ENCODE data around the gene SGCD. TPM values are rescaled to one million over a fixed set of nuclear protein-coding genes. Genes with fewer than 3 reads are reported as not detected.

The SGCD gene
- total and polyA plus RNA-seq, 2 of the 4 experiments (the other 2 are of a cell fraction): 5.8 to 10.6 TPM

DNA sequence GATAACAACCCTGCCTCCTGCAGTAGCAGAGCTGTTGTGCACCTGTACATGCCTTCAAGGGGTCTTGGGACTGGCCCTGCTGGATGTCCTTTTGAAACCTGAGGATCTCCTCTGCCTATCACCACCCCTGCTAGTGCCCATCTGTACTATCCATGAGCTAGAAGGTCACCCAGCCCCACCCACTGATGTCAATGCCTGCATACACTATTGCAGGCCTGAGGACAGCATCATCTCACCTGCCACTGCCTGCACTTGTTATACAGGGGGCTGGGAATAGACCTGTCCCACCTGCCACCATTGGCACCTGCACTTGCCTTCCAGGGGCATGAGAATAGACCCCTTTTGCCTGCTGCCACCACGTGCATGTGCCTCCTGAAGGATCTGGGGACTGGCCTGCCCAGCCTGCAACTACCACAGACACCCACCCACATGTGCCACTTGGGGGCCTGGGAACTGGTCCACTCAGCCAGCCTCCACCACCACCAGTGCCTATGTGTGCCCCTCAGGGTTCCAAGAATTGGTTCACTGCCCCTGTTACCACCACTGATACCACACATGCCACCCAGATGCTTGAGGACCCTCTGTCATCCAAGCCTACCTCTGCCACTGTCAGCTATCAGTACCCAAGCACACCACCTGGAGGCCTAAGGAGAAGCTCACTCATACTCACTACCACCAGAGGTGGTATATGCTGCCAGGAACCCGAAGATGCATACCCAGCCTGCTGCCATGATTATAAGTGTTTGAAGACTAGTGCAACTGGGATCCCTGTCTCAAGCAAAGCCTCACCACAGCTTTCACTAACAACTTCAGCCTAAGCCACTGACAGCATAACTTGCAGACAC, 159.7 kb downstream of the SGCD start:
- Histone ChIP-seq H3K36me3 (ENCODE audit: control insufficient read depth, insufficient read depth, low read length) (peaks cover 4% of the 10 kb centered on the region; the same call in 1 of the 2 replicates), H3K27ac (ENCODE audit: insufficient read depth, low read length) (no peak overlapping the region), H2AK5ac (ENCODE audit: low read depth, low read length) (no peak overlapping the region), H3K27me3 (ENCODE audit: control insufficient read depth, insufficient read depth, low read length) (no peaks in the 10 kb centered on the region), H2BK120ac (ENCODE audit: low read depth, low read length) (no peak overlapping the region), H4K5ac (ENCODE audit: low read depth, low read length) (no peak overlapping the region), H3K23ac (ENCODE audit: low read depth, low read length) (no peak overlapping the region), H3K4ac (ENCODE audit: low read depth, low read length) (no peak overlapping the region), H3K9me1 (ENCODE audit: insufficient read depth, low read length) (peaks cover 8% of the 10 kb centered on the region; the same call in 1 of the 2 replicates), H3K4me3 (ENCODE audit: insufficient read depth, low read depth, low read length) (no peak overlapping the region), H2AFZ (replicated peaks; ENCODE audit: low read length, poor library complexity) (no peak overlapping the region), H4K8ac (ENCODE audit: low read depth in 2 of 2, low read length in 2 of 2) (no peak overlapping the region), H3K9ac (ENCODE audit: low read depth, low read length) (no peak overlapping the region), H3K18ac (ENCODE audit: low read depth, low read length) (no peak overlapping the region), H3K4me2 (ENCODE audit: low read depth, low read length) (no peak overlapping the region), H3K14ac (replicated peaks; ENCODE audit: low read depth, low read length) (no peak overlapping the region), H4K91ac (ENCODE audit: insufficient read depth, low read depth, low read length) (no peak overlapping the region), H3K4me1 (ENCODE audit: control insufficient read depth, insufficient read depth, low read length) (peaks cover 4% of the 10 kb centered on the region; the same call in 1 of the 2 replicates), H3K9me3 (ENCODE audit: control insufficient read depth, insufficient read depth, low read length) (peaks cover 2% of the 10 kb centered on the region; the same call in 1 of the 2 replicates), H2BK20ac (ENCODE audit: low read depth, low read length) (no peak overlapping the region), H3K56ac (ENCODE audit: extremely low read depth, insufficient read depth, low read length) (no peak overlapping the region), H4K20me1 (ENCODE audit: insufficient read depth, low read length) (no peaks in the 10 kb centered on the region), H2BK5ac (ENCODE audit: low read depth, low read length, poor library complexity, severe bottlenecking) (no peak overlapping the region), H3K79me1 (ENCODE audit: low read depth in 1 of 2, low read length in 2 of 2) (0 out of 4 replicates have a peak, but pooled peaks cover 0 to 3% of the 10 kb centered on the region in 2 experiments), H2AK9ac (replicated peaks; ENCODE audit: low read depth, low read length, poor library complexity) (no peak overlapping the region), H2BK15ac (ENCODE audit: low read depth, low read length) (no peak overlapping the region)
- POLR2A ChIA-PET (ENCODE audit: unreplicated experiment): no interaction called here
- TF ChIP-seq BHLHE40 (IDR thresholded peaks at IDR 0.05; ENCODE audit: low read depth, low read length) (no peak), SMC3 (IDR thresholded peaks at IDR 0.05; ENCODE audit: low read depth, low read length) (no peak), RAD21 (IDR thresholded peaks at IDR 0.05; ENCODE audit: low read length) (no peak), RCOR1 (IDR thresholded peaks at IDR 0.05; ENCODE audit: insufficient replicate concordance, low read length) (no peak)
- ATAC-seq (ENCODE audit: low read depth) (no peak), DNase-seq (no peak)
- WGBS, 2 experiments (ENCODE audit: extremely low coverage in 2 of 2, insufficient read length in 1 of 2): no CpG with 5 or more reads among the region's 2 CpGs
- no TSS peak for BruUV-seq (replicated peaks)
- in situ Hi-C loops (cut with MboI; ENCODE audit: low sequenced_read_pairs): no loop called here
- intact Hi-C loops (cut with micrococcal nuclease): no loop called here
- CTCF ChIA-PET: no interaction called here
- dilution Hi-C loops (cut with HindIII; ENCODE audit: low sequenced_read_pairs, unreplicated experiment): no loop called here

All from IMR-90 (cell line).